ENCODE measurements around the gene KIF1A. TPM values are rescaled to one million over a fixed set of nuclear protein-coding genes. Genes with fewer than 3 reads are reported as not detected.

Gene KIF1A
- total and polyA plus RNA-seq, 2 of the 13 experiments (the other 11 are each of a cell fraction or from before 2014, with no cell fraction given) = 0.01 TPM; not detected in 1

GRCh38 chr2:240851078-240851991 is 31.3 kb upstream of the KIF1A start (continued):
- TF ChIP-seq CBFB (CRISPR knock-in tag; IDR thresholded peaks at IDR 0.05) (peak; percentile 70; the same call in 1 of the 2 replicates), TGIF2 (CRISPR knock-in tag; IDR thresholded peaks at IDR 0.05) (peak; percentile 46; the same call in 1 of the 2 replicates), ATF7 (IDR thresholded peaks at IDR 0.05) (no peak), ATF7 (CRISPR knock-in tag; IDR thresholded peaks at IDR 0.05) (no peak), BATF2 (CRISPR knock-in tag; IDR thresholded peaks at IDR 0.05) (no peak), ZNF792 (CRISPR knock-in tag; IDR thresholded peaks at IDR 0.05) (no peak), ZNF333 (CRISPR knock-in tag; IDR thresholded peaks at IDR 0.05; ENCODE audit: borderline replicate concordance) (no peak), MYC (CRISPR knock-in tag; IDR thresholded peaks at IDR 0.05; ENCODE audit: borderline replicate concordance) (0 out of 2 replicates have a peak, but pooled peaks have one; percentile 25), RBAK (CRISPR knock-in tag; IDR thresholded peaks at IDR 0.05) (no peak), ATF7-NPFF (CRISPR knock-in tag; IDR thresholded peaks at IDR 0.05; ENCODE audit: low read depth) (no peak), ZNF446 (CRISPR knock-in tag; IDR thresholded peaks at IDR 0.05) (no peak), ZNF772 (CRISPR knock-in tag; IDR thresholded peaks at IDR 0.05) (no peak), MXD4 (CRISPR knock-in tag; IDR thresholded peaks at IDR 0.05) (peak; percentile 63; the same call in 1 of the 2 replicates), ARNTL (CRISPR knock-in tag; IDR thresholded peaks at IDR 0.05) (no peak), JUNB (CRISPR knock-in tag; IDR thresholded peaks at IDR 0.05; ENCODE audit: borderline replicate concordance) (no peak), ZNF552 (CRISPR knock-in tag; IDR thresholded peaks at IDR 0.05; ENCODE audit: borderline replicate concordance) (no peak), ZNF644 (CRISPR knock-in tag; IDR thresholded peaks at IDR 0.05; ENCODE audit: low read depth) (no peak), ZFX (CRISPR knock-in tag; IDR thresholded peaks at IDR 0.05; ENCODE audit: low read depth) (no peak), HIC2 (CRISPR knock-in tag; IDR thresholded peaks at IDR 0.05; ENCODE audit: low read depth) (peak; percentile 70; the same call in 1 of the 2 replicates), KDM3A (CRISPR knock-in tag; IDR thresholded peaks at IDR 0.05; ENCODE audit: low read depth) (peak; percentile 88; the same call in 1 of the 2 replicates), ZNF24 (IDR thresholded peaks at IDR 0.05) (no peak), ZSCAN20 (CRISPR knock-in tag; IDR thresholded peaks at IDR 0.05; ENCODE audit: borderline replicate concordance) (no peak), FOXO1 (CRISPR knock-in tag; IDR thresholded peaks at IDR 0.05) (no peak), THRA (CRISPR knock-in tag; IDR thresholded peaks at IDR 0.05; ENCODE audit: borderline replicate concordance) (peak; percentile 65; the same call in 1 of the 2 replicates), WIZ (CRISPR knock-in tag; IDR thresholded peaks at IDR 0.05) (no peak), MAF1 (CRISPR knock-in tag; IDR thresholded peaks at IDR 0.05; ENCODE audit: borderline replicate concordance) (no peak), TRIM22 (IDR thresholded peaks at IDR 0.05) (no peak)
